SW 1271 (cell line): ENCODE results near the gene ZFPM1.

Source experiments
- DNase-seq, 2 experiments: peaks; one replicate each; lab custom pipeline; 2025; lab: John Stamatoyannopoulos, UW

The ZFPM1 gene

GRCh38 chr16:88448461-88449266 is 4.4 kb upstream of the ZFPM1 start:
- no peak for DNase-seq

GRCh38 chr16:88449267-88449561 is 3.9 kb upstream of the ZFPM1 start:
- DNase-seq = no peak

GRCh38 chr16:88451586-88452481 is 1.2 kb upstream of the ZFPM1 start:
- DNase-seq = peak in 1 of 2 experiments; percentile 19

- DNase-seq = peak; percentile 70 to 90
These were observed 431 bp upstream of the ZFPM1 start for GRCh38 chr16:88452482-88453216.

GRCh38 chr16:88453611-88454522 is 787 bp downstream of the ZFPM1 start:
- no peak for DNase-seq

- no peak for DNase-seq
These were observed 1.5 kb downstream of the ZFPM1 start for GRCh38 chr16:88454523-88454947.

- peak; percentile 39 to 65 for DNase-seq
These were observed 2.7 kb downstream of the ZFPM1 start for GRCh38 chr16:88455610-88456355.

GRCh38 chr16:88456356-88457292 is 3.5 kb downstream of the ZFPM1 start:
- no peak for DNase-seq

- no peak for DNase-seq
These were observed 5.1 kb downstream of the ZFPM1 start for GRCh38 chr16:88458039-88458772.

GRCh38 chr16:88458773-88459235 is 5.7 kb downstream of the ZFPM1 start:
- DNase-seq = no peak

GRCh38 chr16:88459366-88460073 is 6.4 kb downstream of the ZFPM1 start:
- no peak for DNase-seq

- DNase-seq = no peak
These were observed 7.6 kb downstream of the ZFPM1 start for GRCh38 chr16:88460496-88461330.

GRCh38 chr16:88461331-88462269 is 8.5 kb downstream of the ZFPM1 start:
- DNase-seq = no peak

GRCh38 chr16:88462396-88462795 is 9.3 kb downstream of the ZFPM1 start:
- DNase-seq = no peak

GRCh38 chr16:88463411-88463810 is 10.3 kb downstream of the ZFPM1 start:
- DNase-seq = no peak
